GM19043 (cell line): ENCODE measurements around the gene SIM2.

Experiments used
- ATAC-seq: cut with Tn5 transposase; IDR thresholded peaks from one replicate; pipeline ENCODE4 v1.9.1; 2021; ENCODE audit warnings: low read depth; ENCODE audit not compliant: unreplicated experiment

Gene SIM2

DNA sequence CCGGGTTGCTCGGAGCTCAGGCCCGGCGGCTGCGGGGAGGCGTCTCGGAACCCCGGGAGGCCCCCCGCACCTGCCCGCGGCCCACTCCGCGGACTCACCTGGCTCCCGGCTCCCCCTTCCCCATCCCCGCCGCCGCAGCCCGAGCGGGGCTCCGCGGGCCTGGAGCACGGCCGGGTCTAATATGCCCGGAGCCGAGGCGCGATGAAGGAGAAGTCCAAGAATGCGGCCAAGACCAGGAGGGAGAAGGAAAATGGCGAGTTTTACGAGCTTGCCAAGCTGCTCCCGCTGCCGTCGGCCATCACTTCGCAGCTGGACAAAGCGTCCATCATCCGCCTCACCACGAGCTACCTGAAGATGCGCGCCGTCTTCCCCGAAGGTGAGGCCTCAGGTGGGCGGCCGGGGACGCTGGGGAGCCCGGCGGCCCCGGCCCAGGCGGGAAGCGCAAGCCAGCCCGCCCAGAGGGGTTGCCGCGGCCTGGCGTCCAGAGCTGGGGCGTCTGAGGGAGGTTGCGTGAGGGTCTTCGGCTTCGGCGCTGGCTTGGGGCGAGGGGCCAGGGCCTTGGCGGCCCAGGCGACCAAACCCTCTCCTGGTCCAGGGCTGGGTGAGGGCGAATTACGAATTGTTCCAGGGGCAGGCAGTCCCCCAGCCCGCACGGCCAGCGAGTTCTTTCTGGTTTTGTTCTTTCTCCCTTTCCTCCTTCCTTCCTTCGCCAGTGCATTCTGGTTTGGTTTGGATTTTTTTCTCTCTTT is 805 bp downstream of the SIM2 start:
- ATAC-seq: no peak

DNA sequence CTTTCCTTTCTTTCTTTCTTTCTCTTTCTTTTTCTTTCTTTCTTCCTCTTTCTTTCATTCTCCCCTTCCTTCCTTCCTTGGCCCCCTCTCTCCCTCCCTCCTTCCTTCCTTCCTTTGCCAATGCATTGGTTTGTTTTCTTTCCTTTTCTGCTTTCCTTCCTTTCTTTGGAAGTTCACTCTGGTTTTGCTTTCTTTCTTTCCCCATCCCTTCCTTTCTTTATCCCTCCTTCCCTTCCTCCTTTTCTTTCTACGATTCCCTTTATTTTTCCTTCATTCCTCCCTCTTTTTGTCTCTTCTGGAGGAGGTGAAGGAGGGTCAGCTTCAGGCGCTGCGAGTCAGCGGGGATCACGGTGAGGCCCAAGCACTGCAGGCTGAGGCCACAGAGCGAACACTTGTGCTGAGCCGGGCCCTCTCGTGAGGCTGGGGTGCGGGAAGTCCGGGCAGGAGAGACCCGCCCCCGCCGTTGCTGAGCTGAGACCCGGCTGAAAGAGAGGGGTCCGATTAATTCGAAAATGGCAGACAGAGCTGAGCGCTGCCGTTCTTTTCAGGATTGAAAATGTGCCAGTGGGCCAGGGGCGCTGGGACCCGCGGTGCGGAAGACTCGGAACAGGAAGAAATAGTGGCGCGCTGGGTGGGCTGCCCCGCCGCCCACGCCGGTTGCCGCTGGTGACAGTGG is 1.5 kb downstream of the SIM2 start:
- ATAC-seq: no peak

DNA sequence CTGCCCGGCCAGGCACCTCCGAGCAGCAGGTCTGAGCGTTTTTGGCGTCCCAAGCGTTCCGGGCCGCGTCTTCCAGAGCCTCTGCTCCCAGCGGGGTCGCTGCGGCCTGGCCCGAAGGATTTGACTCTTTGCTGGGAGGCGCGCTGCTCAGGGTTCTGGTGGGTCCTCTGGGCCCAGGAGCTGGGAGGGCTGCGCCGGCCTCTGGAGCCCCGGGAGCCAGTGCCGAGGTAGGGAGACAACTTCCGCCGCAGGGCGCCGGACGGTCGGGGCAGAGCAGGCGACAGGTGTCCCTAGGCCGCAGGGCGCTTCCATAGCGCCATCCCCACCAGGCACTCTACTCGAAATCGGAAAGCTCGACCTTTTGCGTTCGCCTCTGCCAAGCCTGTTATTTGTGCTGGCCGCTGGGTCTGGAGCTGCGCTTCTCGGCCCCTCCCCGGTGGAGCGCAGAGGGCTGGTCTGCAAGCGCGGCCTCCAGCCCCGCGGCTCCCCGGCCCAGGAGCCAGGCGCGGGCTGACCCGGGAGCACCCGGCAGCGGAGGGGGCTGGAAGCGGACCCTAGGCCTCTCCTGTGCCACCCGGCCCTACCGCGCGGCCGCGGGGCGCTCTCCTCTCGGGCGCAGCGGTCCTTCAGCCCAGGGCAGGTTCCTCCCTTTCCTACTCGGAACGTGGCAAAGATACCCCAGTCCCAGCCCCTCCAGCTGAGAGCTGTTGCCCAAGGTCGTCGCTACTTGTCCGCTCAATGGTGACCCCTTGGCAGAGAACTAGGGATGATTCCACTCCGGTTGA is 2.2 kb downstream of the SIM2 start:
- no peak for ATAC-seq

DNA sequence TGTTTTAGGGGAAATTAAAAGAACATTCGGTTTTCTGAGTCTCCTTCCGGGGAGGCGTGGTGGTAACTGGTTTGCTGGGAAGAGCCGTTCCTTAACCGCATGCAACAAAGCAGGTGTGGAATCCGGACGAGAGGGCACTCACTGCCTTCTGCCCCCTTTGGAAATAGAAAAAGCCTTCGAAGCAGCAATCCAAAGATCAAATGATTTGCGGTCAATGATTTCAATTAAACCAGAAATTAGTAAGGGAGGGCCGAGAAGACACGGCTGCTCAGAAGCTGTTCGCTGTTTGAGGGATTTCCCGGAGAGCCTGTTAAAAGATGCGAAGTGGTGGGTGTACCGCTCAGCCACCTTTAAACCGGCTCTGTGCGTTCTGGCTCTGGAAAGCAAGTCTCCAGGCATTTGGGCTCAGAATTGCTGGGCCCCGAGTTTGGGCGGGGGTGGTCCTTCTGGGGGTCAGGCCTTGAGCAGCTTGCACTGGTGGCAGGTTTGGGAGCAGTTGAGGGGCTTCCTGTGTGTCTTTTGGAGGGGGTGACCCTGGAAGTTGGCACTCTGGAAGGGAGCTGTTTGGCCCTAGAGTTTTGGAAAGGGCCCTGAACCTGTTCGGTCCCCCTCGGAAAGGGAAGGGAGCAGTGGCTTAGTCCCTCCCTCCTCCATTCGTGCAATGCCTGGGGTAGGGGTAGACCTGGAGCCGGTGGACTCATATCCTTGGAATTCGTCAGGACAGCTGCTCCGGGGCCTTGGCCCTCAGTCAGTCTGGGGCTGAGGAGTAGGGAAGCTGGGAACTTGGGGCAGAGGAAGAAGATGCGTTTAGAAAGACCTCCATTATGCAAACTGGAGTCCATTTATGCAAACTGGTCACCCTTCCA is 3.1 kb downstream of the SIM2 start:
- no peak for ATAC-seq

DNA sequence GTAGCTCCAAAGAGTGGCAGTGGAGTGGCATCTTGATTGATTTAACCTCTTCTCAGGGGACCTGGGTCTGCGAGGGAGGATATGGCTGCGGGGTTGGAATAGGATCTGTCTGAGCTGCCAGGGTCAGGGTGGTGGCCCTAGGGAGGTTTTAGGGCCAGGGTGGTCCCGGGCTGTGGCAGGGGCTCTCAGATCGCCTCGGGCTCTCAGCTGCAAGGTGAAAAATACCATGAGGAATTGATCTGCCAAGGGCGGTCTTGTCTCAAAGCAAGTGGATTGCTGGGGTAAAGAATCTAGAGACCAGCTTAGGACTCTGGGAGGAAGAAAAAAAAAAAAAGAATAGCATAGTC is 3.7 kb downstream of the SIM2 start:
- no peak for ATAC-seq

DNA sequence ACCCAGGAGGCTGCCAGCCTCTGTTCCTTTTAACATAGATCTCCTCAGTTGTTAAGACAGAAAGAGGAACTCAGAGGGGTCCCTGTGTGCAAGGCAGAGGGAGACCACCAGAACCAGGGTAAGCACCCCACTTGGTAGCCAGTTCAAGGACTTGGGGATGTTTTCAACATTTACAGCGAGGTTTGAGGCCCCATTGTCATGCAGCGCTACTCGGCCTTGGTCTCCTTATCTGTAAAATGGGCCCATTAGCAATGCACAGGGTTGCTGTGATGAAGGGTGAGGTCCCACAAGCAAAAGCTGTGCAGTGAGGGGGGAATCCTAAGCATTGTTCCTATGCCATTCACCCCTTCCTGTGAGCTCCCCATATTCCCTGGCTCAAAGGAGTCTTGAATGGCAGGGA is 4.2 kb downstream of the SIM2 start:
- no peak for ATAC-seq

DNA sequence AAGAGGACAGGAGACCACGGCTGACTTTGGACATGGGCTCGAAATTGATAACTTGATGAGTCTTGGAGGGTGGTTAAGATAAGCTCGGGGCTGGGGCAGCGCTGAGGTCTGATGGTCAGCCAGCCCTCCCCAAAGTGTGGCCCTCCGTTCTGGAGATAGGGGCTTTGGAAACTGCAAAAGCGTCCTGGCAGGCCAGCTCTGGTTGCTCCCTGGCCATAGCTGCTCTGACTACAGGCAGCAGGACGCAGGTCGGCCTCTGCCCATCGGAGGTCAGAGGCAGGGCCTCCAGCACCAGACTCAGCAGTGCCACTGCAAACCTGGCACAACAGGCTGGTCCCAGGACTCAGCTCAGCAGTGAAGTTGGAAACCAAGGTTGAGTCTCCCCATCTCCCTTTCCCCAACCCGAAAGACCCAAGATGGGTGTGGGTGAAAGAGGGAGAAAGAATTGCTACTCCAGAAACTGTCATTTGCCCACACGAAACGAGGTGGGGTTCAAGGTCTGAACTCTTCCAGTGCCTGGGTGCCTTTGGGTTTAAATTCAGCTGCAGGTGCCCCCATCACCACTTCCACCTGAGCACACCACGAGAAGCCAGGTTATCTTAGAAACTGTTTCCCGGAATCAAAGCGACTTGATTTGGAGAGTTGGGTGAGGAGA is 4.8 kb downstream of the SIM2 start:
- no peak for ATAC-seq

DNA sequence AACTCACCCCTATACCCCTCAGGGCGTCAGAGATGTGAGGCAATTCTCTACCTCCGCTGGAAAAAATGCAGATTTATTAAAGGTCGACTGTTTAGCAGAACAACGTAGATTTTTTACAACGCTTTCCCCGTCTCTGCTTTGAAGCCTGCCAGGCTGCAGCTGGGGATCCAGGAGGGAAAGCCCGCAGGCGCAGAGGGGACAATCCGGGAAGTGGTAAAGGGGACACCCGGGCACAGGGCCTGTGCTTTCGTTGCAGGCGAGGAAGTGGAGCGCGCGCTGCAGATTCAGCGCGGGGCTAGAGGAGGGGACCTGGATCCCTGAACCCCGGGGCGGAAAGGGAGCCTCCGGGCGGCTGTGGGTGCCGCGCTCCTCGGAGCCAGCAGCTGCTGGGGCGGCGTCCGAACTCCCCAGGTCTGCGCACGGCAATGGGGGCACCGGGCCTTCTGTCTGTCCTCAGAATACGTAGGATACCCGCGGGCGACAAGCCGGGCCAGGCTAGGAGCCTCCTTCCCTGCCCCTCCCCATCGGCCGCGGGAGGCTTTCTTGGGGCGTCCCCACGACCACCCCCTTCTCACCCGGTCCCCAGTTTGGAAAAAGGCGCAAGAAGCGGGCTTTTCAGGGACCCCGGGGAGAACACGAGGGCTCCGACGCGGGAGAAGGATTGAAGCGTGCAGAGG is 5.5 kb downstream of the SIM2 start:
- no peak for ATAC-seq

DNA sequence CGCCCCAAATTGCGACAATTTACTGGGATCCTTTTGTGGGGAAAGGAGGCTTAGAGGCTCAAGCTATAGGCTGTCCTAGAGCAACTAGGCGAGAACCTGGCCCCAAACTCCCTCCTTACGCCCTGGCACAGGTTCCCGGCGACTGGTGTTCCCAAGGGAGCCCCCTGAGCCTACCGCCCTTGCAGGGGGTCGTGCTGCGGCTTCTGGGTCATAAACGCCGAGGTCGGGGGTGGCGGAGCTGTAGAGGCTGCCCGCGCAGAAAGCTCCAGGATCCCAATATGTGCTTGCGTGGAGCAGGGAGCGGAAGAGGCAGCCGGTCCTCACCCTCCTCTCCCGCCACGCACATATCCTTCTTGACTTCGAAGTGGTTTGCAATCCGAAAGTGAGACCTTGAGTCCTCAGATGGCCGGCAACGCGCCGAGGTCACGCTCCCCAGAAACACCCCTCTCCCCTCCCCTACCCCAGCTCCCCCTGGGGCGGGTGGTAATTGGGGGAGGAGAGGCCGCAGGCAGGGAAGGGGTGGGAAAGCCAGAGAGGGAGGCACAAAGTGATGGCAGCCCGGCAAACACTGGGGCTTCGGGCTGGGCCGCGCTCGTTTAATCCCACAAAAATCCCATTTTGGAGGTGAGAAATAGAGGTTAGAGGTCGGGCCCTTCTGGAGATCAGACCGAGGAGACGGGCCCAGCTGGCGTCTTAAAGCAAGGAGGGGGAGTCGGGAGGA is 6.2 kb downstream of the SIM2 start:
- ATAC-seq: no peak

DNA sequence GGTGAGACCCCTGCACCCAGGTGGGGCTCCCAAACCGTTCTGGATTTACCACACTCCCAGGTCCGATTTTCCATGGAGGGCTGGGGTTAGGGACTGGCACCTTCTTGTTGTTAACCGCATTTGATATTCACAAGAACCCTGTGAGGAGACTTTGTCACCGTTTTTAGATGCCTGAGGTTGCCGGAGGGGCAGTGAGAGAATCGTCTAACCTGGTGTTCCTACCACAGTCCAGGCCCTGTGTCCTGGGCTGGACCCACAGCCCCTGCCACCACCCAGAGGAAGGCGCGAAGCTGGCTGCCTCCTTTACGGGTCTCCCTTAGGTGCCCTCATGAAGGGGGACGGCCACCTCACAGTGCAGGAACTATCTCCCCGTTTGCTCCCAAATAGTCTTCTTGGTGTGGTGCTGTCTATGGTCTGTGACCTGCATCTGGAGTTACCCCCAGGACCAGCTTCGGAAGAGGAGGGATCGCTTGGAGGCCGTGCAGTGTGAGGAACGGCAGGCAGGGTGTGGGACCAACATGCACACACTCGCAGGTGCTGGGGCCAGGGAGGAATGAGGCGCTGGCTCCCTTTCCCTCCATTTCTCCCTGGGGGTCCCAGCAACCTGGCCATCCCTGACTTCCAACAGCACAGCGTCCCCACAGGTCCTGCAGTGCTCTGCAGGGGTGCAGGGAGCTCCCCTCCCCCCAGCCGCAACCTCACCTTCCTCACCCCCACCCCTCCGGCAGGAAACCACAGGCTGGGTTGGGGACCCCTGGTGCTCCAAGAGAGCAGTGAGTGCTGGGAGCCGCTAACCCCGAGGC is 7.0 kb downstream of the SIM2 start:
- ATAC-seq: no peak

DNA sequence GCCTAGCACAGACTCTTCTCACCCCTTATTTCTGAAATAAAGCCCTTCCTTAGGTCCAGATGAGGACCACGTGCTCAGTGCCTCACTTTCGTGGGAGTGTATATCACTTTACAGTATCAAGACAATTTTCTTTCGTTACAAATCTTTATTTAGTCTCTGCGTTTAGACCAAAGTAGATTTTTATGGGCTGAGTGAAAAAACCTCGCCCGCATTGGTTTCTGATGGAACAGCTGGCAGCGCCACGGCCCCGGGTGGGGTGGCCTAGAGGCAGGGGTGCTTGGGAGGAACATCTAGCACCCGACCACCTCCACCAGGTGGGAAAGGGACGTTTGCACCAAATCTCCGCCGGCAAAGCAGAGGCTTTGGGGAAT is 7.6 kb downstream of the SIM2 start:
- no peak for ATAC-seq

DNA sequence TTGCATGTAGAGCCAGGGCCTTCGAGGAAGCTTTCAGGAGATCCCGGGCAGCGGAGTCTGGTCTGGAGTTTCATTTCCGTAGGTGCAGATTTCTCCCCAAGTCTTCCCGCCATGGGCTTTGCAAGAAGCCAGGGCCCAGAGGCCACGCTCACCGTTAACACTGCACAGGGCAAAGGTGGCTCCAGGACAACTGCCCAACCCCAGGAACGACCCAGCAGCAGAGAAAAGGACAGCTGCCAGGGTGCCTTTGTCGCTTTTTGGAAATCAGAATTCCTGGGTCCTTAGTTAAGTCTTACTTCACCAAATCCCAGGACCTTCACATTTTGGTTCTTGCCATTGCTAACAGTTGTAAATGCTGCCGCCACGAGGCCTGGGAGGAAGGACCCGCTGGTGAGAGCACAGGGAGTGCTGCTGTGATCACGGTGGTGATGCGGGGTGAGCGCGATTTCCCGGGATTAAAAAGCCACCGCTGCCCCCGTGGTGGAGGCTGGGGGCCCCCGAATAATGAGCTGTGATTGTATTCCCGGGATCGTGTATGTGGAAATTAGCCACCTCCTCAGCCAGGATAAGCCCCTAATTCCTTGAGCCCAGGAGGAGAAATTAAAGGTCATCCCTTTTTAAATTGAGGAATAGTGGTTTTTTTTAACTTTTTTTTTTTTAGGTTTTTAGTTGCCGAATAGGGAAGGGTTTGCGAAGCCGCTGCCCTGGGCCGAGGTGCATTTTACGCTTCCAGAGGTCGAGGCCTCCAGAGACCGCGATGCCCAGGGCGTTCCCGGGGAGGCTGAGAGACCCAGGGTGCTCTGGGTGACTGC is 8.2 kb downstream of the SIM2 start:
- no peak for ATAC-seq

DNA sequence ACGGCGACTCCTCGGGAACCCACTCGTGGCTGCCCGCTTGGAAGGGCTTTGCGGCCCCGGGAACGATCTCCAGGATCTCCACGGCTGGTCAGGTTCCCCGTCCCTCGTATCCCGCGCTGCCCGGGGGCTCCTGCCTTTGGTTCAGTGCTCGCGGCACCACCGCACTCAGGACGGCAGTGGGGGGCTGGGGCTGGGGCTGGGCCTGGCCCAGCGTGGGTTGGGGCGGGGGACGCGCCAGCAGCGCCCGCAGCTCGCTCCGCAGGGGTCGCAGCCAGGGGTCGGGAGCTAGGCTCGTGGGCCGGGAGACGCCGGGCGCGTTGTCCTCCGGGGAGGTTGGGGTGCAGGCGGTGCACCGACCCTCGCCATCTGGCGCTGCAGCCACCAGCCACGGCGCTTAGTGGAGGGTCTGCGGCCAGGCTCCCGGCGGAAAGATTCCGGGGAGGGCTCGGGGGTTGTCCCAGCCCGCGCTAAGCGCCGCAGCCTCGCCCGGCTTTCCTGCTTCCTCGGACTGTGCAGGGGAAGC is 8.9 kb downstream of the SIM2 start:
- ATAC-seq: no peak

DNA sequence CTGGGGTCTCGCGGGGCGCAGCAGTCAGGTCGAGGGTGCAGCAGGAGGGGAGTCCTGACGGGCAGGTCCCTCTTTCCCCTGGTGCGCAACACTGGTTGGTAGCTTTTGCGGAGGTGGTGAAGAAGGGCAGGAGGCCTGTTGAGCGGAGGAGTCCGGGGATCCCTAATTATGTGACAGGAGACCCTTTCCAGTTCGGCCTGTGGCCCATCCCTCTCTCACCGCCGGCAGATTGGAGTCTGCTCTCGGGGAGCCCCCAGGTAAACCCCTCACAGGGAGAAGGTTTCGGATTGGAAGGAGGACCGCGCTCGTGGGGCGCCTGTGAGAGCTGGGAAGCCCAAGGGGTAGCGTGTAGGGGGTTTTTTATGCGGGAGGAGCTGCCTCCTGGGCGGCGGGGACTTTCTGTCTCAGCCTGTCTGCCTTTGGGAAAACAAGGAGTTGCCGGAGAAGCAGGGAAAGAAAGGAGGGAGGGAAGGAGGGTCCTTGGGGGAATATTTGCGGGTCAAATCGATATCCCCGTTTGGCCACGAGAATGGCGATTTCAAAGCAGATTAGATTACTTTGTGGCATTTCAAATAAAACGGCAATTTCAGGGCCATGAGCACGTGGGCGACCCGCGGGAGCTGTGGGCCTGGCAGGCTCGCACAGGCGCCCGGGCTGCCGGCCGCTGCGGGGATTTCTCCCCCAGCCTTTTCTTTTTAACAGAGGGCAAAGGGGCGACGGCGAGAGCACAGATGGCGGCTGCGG is 9.5 kb downstream of the SIM2 start:
- ATAC-seq: no peak

DNA sequence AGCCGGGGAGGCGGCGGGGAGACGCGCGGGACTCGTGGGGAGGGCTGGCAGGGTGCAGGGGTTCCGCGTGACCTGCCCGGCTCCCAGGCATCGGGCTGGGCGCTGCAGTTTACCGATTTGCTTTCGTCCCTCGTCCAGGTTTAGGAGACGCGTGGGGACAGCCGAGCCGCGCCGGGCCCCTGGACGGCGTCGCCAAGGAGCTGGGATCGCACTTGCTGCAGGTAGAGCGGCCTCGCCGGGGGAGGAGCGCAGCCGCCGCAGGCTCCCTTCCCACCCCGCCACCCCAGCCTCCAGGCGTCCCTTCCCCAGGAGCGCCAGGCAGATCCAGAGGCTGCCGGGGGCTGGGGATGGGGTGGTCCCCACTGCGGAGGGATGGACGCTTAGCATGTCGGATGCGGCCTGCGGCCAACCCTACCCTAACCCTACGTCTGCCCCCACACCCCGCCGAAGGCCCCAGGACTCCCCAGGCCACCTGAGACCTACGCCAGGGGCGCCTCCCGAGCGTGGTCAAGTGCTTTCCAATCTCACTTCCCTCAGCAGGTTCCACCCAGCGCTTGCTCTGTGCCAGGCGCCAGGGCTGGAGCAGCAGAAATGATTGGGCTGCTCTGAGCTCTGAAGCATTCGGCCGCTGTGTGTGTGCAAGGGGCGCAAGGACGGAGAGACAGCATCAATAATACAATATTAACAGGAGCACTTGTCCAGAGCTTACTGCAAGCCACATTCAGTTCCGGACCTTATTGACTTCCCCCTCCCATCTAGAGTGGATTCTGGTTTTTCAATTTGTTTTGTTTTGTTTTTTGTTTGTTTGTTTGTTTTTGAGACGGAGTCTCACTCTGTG is 10.3 kb downstream of the SIM2 start:
- ATAC-seq: no peak
